NT2/D1 (cell line): ENCODE results near the gene POU2F3.
A peak's percentile ranks its signal among the peaks of the same experiment; 100 is the strongest.

Source experiments
- DNase-seq: peaks from one replicate; pipeline ENCODE4 v3.0.0-alpha.2; 2011; ENCODE audit warnings: low read depth, low spot score
- H3K27me3 ChIP-seq: 2 replicates; pipeline ENCODE4 v1.6.0; 2011; ENCODE audit warnings: mild to moderate bottlenecking; ENCODE audit not compliant: insufficient read length, insufficient read depth
- H3K36me3 ChIP-seq: 2 replicates; pipeline ENCODE4 v1.6.1; 2011; ENCODE audit warnings: mild to moderate bottlenecking, low read length, mixed read lengths; ENCODE audit not compliant: insufficient read depth, insufficient read length
- H3K4me1 ChIP-seq: 2 replicates; pipeline ENCODE4 v1.5.1; 2011; ENCODE audit not compliant: insufficient read depth, insufficient read length
- H3K4me3 ChIP-seq: 2 replicates; pipeline ENCODE4 v1.5.1; 2011; ENCODE audit warnings: low read depth; ENCODE audit not compliant: insufficient read length
- H3K9ac ChIP-seq: 2 replicates; pipeline ENCODE4 v1.6.0; 2011; ENCODE audit warnings: low read depth; ENCODE audit not compliant: insufficient read length
- H3K9me3 ChIP-seq: 2 replicates; pipeline ENCODE4 v1.5.1; 2011; ENCODE audit warnings: mild to moderate bottlenecking, low read length; ENCODE audit not compliant: insufficient read depth
- SUZ12 ChIP-seq: IDR thresholded peaks from 2 replicates; pipeline ENCODE4 v1.6.1; 2011; ENCODE audit not compliant: insufficient read length, insufficient read depth; ENCODE audit errors: extremely low read depth
- YY1 ChIP-seq: IDR thresholded peaks from 2 replicates; pipeline ENCODE4 v1.6.1; 2011; ENCODE audit not compliant: insufficient read length, insufficient read depth
- ZNF274 ChIP-seq: IDR thresholded peaks from 2 replicates; pipeline ENCODE4 v1.6.1; 2011; ENCODE audit warnings: mild to moderate bottlenecking, low read depth, low read length

Gene POU2F3

GRCh38 chr11:120338107-120338933 is 98.4 kb downstream of the POU2F3 start:
- Histone ChIP-seq H3K9me3 (no peaks in the 10 kb centered on the region), H3K4me3 (peak overlapping the region; percentile 63), H3K4me1 (no peaks in the 10 kb centered on the region), H3K9ac (no peak overlapping the region), H3K36me3 (no peaks in the 10 kb centered on the region), H3K27me3 (no peaks in the 10 kb centered on the region)
- no peak for DNase-seq
- TF ChIP-seq ZNF274 (no peak), YY1 (no peak), SUZ12 (no peak)

DNA sequence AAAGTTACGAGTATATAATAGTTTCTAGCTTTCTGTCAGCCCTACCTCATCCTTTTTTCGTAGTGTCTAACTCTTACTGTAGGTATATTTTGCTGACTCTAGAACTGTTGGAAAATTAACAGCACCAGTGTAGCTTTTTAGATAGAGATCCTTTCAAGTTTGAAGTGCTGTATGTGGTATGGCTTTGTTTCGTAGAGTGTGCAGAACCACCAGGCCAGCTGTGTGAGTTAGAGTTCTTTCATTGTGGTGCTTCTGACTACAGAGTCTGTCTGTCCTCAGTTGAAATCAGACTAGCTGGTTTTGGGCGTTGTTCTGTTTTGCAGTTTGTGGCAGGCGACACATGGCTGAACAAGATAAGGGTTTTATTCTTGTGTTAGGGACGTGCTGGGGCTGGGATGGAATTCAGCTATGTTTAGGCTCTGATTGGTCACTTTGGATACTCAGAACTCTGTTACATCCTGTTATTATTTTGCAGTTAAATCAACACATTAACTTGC is 99.5 kb downstream of the POU2F3 start:
- Histone ChIP-seq H3K4me1 (no peaks in the 10 kb centered on the region), H3K9me3 (no peaks in the 10 kb centered on the region), H3K36me3 (no peaks in the 10 kb centered on the region), H3K4me3 (no peak overlapping the region), H3K27me3 (no peaks in the 10 kb centered on the region), H3K9ac (no peak overlapping the region)
- no peak for TF ChIP-seq SUZ12
- TF ChIP-seq YY1 = no peak
- no peak for TF ChIP-seq ZNF274
- DNase-seq = no peak

- no peaks in the 10 kb centered on the region for H3K4me1 ChIP-seq
- H3K27me3 ChIP-seq = no peaks in the 10 kb centered on the region
These were observed 100.6 kb downstream of the POU2F3 start for GRCh38 chr11:120340529-120340928.

GRCh38 chr11:120342226-120342625 is 102.3 kb downstream of the POU2F3 start:
- Histone ChIP-seq H3K4me1 (no peaks in the 10 kb centered on the region), H3K9me3 (no peaks in the 10 kb centered on the region), H3K9ac (no peak overlapping the region), H3K4me3 (no peak overlapping the region), H3K27me3 (no peaks in the 10 kb centered on the region), H3K36me3 (no peaks in the 10 kb centered on the region)
- DNase-seq = no peak
- no peak for TF ChIP-seq ZNF274
- TF ChIP-seq SUZ12 = no peak
- no peak for TF ChIP-seq YY1

More at GRCh38 chr11:120340529-120340928, 100.6 kb downstream of the POU2F3 start:
- Histone ChIP-seq H3K4me3 (no peak overlapping the region), H3K9ac (no peak overlapping the region), H3K9me3 (no peaks in the 10 kb centered on the region), H3K36me3 (no peaks in the 10 kb centered on the region)
- TF ChIP-seq ZNF274 (no peak), SUZ12 (no peak), YY1 (no peak)
- DNase-seq = no peak

DNA sequence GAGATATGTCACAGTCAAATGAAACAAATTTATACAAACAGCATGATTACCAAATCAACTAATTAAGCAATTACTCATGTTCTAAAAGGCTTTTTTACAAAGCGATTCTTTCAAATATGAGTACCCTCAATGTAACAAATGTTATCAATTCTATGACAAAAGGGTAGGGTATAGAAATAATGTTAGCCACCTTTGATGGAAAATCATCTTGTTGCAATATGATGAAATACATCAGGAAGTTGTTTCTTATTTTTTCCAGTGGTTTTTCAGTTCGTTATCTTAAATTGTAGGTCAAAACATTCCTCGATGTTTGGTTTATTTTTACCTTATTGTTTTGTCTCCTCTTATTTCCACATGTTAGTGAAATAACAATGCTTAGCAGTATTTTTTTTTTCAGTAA is 102.7 kb downstream of the POU2F3 start:
- DNase-seq = no peak
- Histone ChIP-seq H3K9ac (no peak overlapping the region), H3K4me1 (no peaks in the 10 kb centered on the region), H3K36me3 (no peaks in the 10 kb centered on the region), H3K9me3 (no peaks in the 10 kb centered on the region), H3K27me3 (no peaks in the 10 kb centered on the region), H3K4me3 (no peak overlapping the region)
- TF ChIP-seq ZNF274 = no peak
- no peak for TF ChIP-seq SUZ12
- TF ChIP-seq YY1 = no peak

DNA sequence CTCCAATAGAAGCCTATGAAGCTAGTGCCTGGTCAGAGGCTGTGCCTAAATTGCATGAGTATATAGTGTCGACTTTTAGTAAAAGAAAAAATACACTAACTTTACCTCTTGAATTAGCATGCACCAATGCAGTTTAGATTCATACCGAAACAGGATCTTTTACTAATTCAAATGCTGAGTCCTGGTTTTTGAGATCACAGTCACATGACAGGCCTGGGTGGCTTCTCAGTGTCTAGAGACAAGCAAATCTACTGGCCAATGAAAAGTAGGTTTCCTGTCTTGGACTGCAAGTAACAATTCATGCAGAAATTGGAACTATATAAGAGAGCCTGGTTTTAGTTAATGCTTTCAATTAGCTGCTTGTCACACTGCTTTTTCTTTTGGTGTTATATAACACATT is 103.5 kb downstream of the POU2F3 start:
- Histone ChIP-seq H3K9ac (no peak overlapping the region), H3K9me3 (no peaks in the 10 kb centered on the region), H3K4me1 (no peaks in the 10 kb centered on the region), H3K27me3 (no peaks in the 10 kb centered on the region), H3K36me3 (no peaks in the 10 kb centered on the region), H3K4me3 (no peak overlapping the region)
- DNase-seq = no peak
- no peak for TF ChIP-seq ZNF274
- no peak for TF ChIP-seq YY1
- no peak for TF ChIP-seq SUZ12

GRCh38 chr11:120344302-120345004 is 104.5 kb downstream of the POU2F3 start:
- H3K9ac ChIP-seq = no peak overlapping the region
- H3K27me3 ChIP-seq = no peaks in the 10 kb centered on the region
- no peaks in the 10 kb centered on the region for H3K4me1 ChIP-seq
- no peak for DNase-seq
- no peak overlapping the region for H3K4me3 ChIP-seq
- TF ChIP-seq SUZ12 = no peak
- TF ChIP-seq ZNF274 = no peak
- no peak for TF ChIP-seq YY1
- H3K9me3 ChIP-seq = no peaks in the 10 kb centered on the region
- no peaks in the 10 kb centered on the region for H3K36me3 ChIP-seq
